ENCODE data around the gene HELZ.
"Not testable (repeated sequence)": the region's sequence is repeated elsewhere in the genome, so short reads cannot be mapped to it uniquely, and the experiment has no call there.

The HELZ gene

GRCh38 chr17:67041941-67042899, 202.8 kb downstream of the HELZ start:
- Histone ChIP-seq H3K4me1 (ENCODE audit: control insufficient read depth, insufficient read depth, low read length, poor library complexity, severe bottlenecking) (no peaks in the 10 kb centered on the region), H3K36me3 (ENCODE audit: control insufficient read depth, insufficient read depth, low read length) (no peaks in the 10 kb centered on the region), H3K27me3 (replicated peaks; ENCODE audit: control insufficient read depth, insufficient read depth, low read length, poor library complexity, severe bottlenecking) (no peaks in the 10 kb centered on the region)

GRCh38 chr17:67041531-67041930, 203.5 kb downstream of the HELZ start:
- no peaks in the 10 kb centered on the region for H3K27me3 ChIP-seq (replicated peaks; ENCODE audit: control insufficient read depth, insufficient read depth, low read length, poor library complexity, severe bottlenecking)
- DNase-seq = no peak
- no peak overlapping the region for H3K27ac ChIP-seq (ENCODE audit: insufficient read depth, low read length, poor library complexity, severe bottlenecking)

More at GRCh38 chr17:67041941-67042899, 202.8 kb downstream of the HELZ start:
- DNase-seq = no peak
- no peak overlapping the region for H3K27ac ChIP-seq (ENCODE audit: insufficient read depth, low read length, poor library complexity, severe bottlenecking)
- no peaks in the 10 kb centered on the region for H3K9me3 ChIP-seq (ENCODE audit: control insufficient read depth, low read length)
- no peak overlapping the region for H3K4me3 ChIP-seq (ENCODE audit: insufficient read depth, low read depth, low read length, poor library complexity, severe bottlenecking)

GRCh38 chr17:67041119-67041518, 203.9 kb downstream of the HELZ start:
- not testable (repeated sequence) for H3K36me3 ChIP-seq (ENCODE audit: control insufficient read depth, insufficient read depth, low read length); H3K9me3 ChIP-seq (ENCODE audit: control insufficient read depth, low read length); H3K27ac ChIP-seq (ENCODE audit: insufficient read depth, low read length, poor library complexity, severe bottlenecking); H3K4me1 ChIP-seq (ENCODE audit: control insufficient read depth, insufficient read depth, low read length, poor library complexity, severe bottlenecking); H3K4me3 ChIP-seq (ENCODE audit: insufficient read depth, low read depth, low read length, poor library complexity, severe bottlenecking); H3K27me3 ChIP-seq (replicated peaks; ENCODE audit: control insufficient read depth, insufficient read depth, low read length, poor library complexity, severe bottlenecking); DNase-seq

More at GRCh38 chr17:67041531-67041930, 203.5 kb downstream of the HELZ start:
- H3K4me1 ChIP-seq (ENCODE audit: control insufficient read depth, insufficient read depth, low read length, poor library complexity, severe bottlenecking) = no peaks in the 10 kb centered on the region
- no peaks in the 10 kb centered on the region for H3K36me3 ChIP-seq (ENCODE audit: control insufficient read depth, insufficient read depth, low read length)
- no peaks in the 10 kb centered on the region for H3K9me3 ChIP-seq (ENCODE audit: control insufficient read depth, low read length)
- H3K4me3 ChIP-seq (ENCODE audit: insufficient read depth, low read depth, low read length, poor library complexity, severe bottlenecking) = no peak overlapping the region

GRCh38 chr17:67040652-67041051, 204.3 kb downstream of the HELZ start:
- DNase-seq = no peak
- Histone ChIP-seq H3K27ac (ENCODE audit: insufficient read depth, low read length, poor library complexity, severe bottlenecking) (no peak overlapping the region), H3K9me3 (ENCODE audit: control insufficient read depth, low read length) (no peaks in the 10 kb centered on the region), H3K4me1 (ENCODE audit: control insufficient read depth, insufficient read depth, low read length, poor library complexity, severe bottlenecking) (no peaks in the 10 kb centered on the region), H3K27me3 (replicated peaks; ENCODE audit: control insufficient read depth, insufficient read depth, low read length, poor library complexity, severe bottlenecking) (no peaks in the 10 kb centered on the region), H3K36me3 (ENCODE audit: control insufficient read depth, insufficient read depth, low read length) (no peaks in the 10 kb centered on the region), H3K4me3 (ENCODE audit: insufficient read depth, low read depth, low read length, poor library complexity, severe bottlenecking) (no peak overlapping the region)

GRCh38 chr17:67038861-67039365, 206.1 kb downstream of the HELZ start:
- H3K9me3 ChIP-seq (ENCODE audit: control insufficient read depth, low read length) = no peaks in the 10 kb centered on the region
- no peak for DNase-seq
- H3K4me1 ChIP-seq (ENCODE audit: control insufficient read depth, insufficient read depth, low read length, poor library complexity, severe bottlenecking) = no peaks in the 10 kb centered on the region
- no peaks in the 10 kb centered on the region for H3K36me3 ChIP-seq (ENCODE audit: control insufficient read depth, insufficient read depth, low read length)
- H3K4me3 ChIP-seq (ENCODE audit: insufficient read depth, low read depth, low read length, poor library complexity, severe bottlenecking) = no peak overlapping the region
- H3K27me3 ChIP-seq (replicated peaks; ENCODE audit: control insufficient read depth, insufficient read depth, low read length, poor library complexity, severe bottlenecking) = no peaks in the 10 kb centered on the region
- H3K27ac ChIP-seq (ENCODE audit: insufficient read depth, low read length, poor library complexity, severe bottlenecking) = no peak overlapping the region

- Histone ChIP-seq H3K4me3 (ENCODE audit: insufficient read depth, low read depth, low read length, poor library complexity, severe bottlenecking) (no peak overlapping the region), H3K27me3 (replicated peaks; ENCODE audit: control insufficient read depth, insufficient read depth, low read length, poor library complexity, severe bottlenecking) (no peaks in the 10 kb centered on the region), H3K27ac (ENCODE audit: insufficient read depth, low read length, poor library complexity, severe bottlenecking) (no peak overlapping the region), H3K9me3 (ENCODE audit: control insufficient read depth, low read length) (no peaks in the 10 kb centered on the region), H3K4me1 (ENCODE audit: control insufficient read depth, insufficient read depth, low read length, poor library complexity, severe bottlenecking) (no peaks in the 10 kb centered on the region), H3K36me3 (ENCODE audit: control insufficient read depth, insufficient read depth, low read length) (no peaks in the 10 kb centered on the region)
- no peak for DNase-seq
Observed at GRCh38 chr17:67035131-67036083, 209.6 kb downstream of the HELZ start.

- Histone ChIP-seq H3K27ac (ENCODE audit: insufficient read depth, low read length, poor library complexity, severe bottlenecking) (no peak overlapping the region), H3K36me3 (ENCODE audit: control insufficient read depth, insufficient read depth, low read length) (no peaks in the 10 kb centered on the region), H3K4me3 (ENCODE audit: insufficient read depth, low read depth, low read length, poor library complexity, severe bottlenecking) (no peak overlapping the region), H3K9me3 (ENCODE audit: control insufficient read depth, low read length) (no peaks in the 10 kb centered on the region), H3K27me3 (replicated peaks; ENCODE audit: control insufficient read depth, insufficient read depth, low read length, poor library complexity, severe bottlenecking) (no peaks in the 10 kb centered on the region), H3K4me1 (ENCODE audit: control insufficient read depth, insufficient read depth, low read length, poor library complexity, severe bottlenecking) (no peaks in the 10 kb centered on the region)
- no peak for DNase-seq
Observed at GRCh38 chr17:67033613-67034012, 211.4 kb downstream of the HELZ start.

GRCh38 chr17:67032985-67033384, 212.0 kb downstream of the HELZ start:
- Histone ChIP-seq H3K27me3 (replicated peaks; ENCODE audit: control insufficient read depth, insufficient read depth, low read length, poor library complexity, severe bottlenecking) (no peaks in the 10 kb centered on the region), H3K4me1 (ENCODE audit: control insufficient read depth, insufficient read depth, low read length, poor library complexity, severe bottlenecking) (no peaks in the 10 kb centered on the region), H3K9me3 (ENCODE audit: control insufficient read depth, low read length) (no peaks in the 10 kb centered on the region), H3K4me3 (ENCODE audit: insufficient read depth, low read depth, low read length, poor library complexity, severe bottlenecking) (no peak overlapping the region), H3K36me3 (ENCODE audit: control insufficient read depth, insufficient read depth, low read length) (no peaks in the 10 kb centered on the region), H3K27ac (ENCODE audit: insufficient read depth, low read length, poor library complexity, severe bottlenecking) (no peak overlapping the region)
- no peak for DNase-seq

GRCh38 chr17:67032382-67032781, 212.6 kb downstream of the HELZ start:
- Histone ChIP-seq H3K27me3 (replicated peaks; ENCODE audit: control insufficient read depth, insufficient read depth, low read length, poor library complexity, severe bottlenecking) (no peaks in the 10 kb centered on the region), H3K4me3 (ENCODE audit: insufficient read depth, low read depth, low read length, poor library complexity, severe bottlenecking) (no peak overlapping the region), H3K27ac (ENCODE audit: insufficient read depth, low read length, poor library complexity, severe bottlenecking) (no peak overlapping the region), H3K4me1 (ENCODE audit: control insufficient read depth, insufficient read depth, low read length, poor library complexity, severe bottlenecking) (no peaks in the 10 kb centered on the region), H3K9me3 (ENCODE audit: control insufficient read depth, low read length) (no peaks in the 10 kb centered on the region), H3K36me3 (ENCODE audit: control insufficient read depth, insufficient read depth, low read length) (no peaks in the 10 kb centered on the region)
- DNase-seq = no peak
